Heart left ventricle (tissue), 13 donors: Measurements from ENCODE around the gene GGT6.

Experiments used
- CTCF ChIP-seq, 12 donors: fragments of 200-600 bp; sonication (generic) in 4 of 12; IDR thresholded peaks; one replicate each; pipeline versions ENCODE4 v1.5.0 to v1.8.0; 2018 to 2022; ENCODE audit warnings: antibody characterized with exemption in 12 of 12, mild to moderate bottlenecking in 5 of 12
- POLR2A ChIP-seq, 2 donors: fragments of 450-650 bp; IDR thresholded peaks; one replicate each; pipeline ENCODE4 v1.6.1; 2017; ENCODE audit warnings: antibody characterized with exemption in 2 of 2, mild to moderate bottlenecking in 2 of 2, moderate library complexity in 2 of 2
- donor health status: ischemic (EF 13 %, LVEDD 7.1; RV severe dilation, severe dysfunction).
- donor health status: DM: no; HTN: yes; CAD: no.
- donor health status: DM: no; HTN: no; CAD: no.
- donor health status: ischemic (EF 25% LVEDD 6.9; RV normal size, moderate dysfunction).
- donor health status: ischemic (EF 25% LVEDD 5.7; RV mildly dilated, moderate dysfunction).
- donor health status: ischemic (EF 35%, LVEDD 5.7; RV mildly dilated, moderate dysfunction).
- donor health status: nonischemic (EF 11% LVEDD 7.7; RV severe dilation, severe dysfunction).
- donor health status: DM: yes; HTN: yes; CAD: no.
- donor health status: PGD.
- donor health status: ischemic (EF 29% LVEDD 5.4; RV normal size, mild dysfunction).
- donor health status: nonischemic (EF 23%, LVEDD 6.1; RV moderate dilation, normal function).

- TF ChIP-seq CTCF (IDR thresholded peaks at IDR 0.05) (no peak), POLR2A (IDR thresholded peaks at IDR 0.05) (no peak)
Measured at GRCh38 chr17:4509923-4510617, 50.3 kb downstream of the GGT6 start.
